ENCODE data around the gene B4GALT3. TPM values are rescaled to one million over a fixed set of nuclear protein-coding genes. Genes with fewer than 3 reads are reported as not detected.

Gene B4GALT3
- total and polyA plus RNA-seq, 9 of the 15 experiments (the other 6 are each of a cell fraction or from before 2014, with no cell fraction given), result 31.2 to 103 (median 46.1) TPM

- TF ChIP-seq RAD21 (CRISPR knock-in tag; conservative IDR thresholded peaks at IDR 0.05 in 1 of 2, IDR thresholded peaks at IDR 0.05 in 1 of 2), result peak; percentile 48 to 70
- no peak for TF ChIP-seq ZNF41 (CRISPR knock-in tag; conservative IDR thresholded peaks at IDR 0.05)
- no peak for TF ChIP-seq MLLT1 (IDR thresholded peaks at IDR 0.05)
- TF ChIP-seq ZNF134 (CRISPR knock-in tag; conservative IDR thresholded peaks at IDR 0.05), result no peak
- TF ChIP-seq SMARCE1 (IDR thresholded peaks at IDR 0.05), result no peak
- TF ChIP-seq ZBTB49 (CRISPR knock-in tag; IDR thresholded peaks at IDR 0.05; ENCODE audit: borderline replicate concordance), result no peak
These were observed 3.3 kb upstream of the B4GALT3 start (continued) for GRCh38 chr1:161180639-161181038.

GRCh38 chr1:161179698-161180097, 2.4 kb upstream of the B4GALT3 start:
- no peak overlapping the region for H3K27ac ChIP-seq (ENCODE audit: extremely low read depth, low read depth, low read length)
- no peak overlapping the region for H3K9ac ChIP-seq (ENCODE audit: insufficient read depth in 1 of 2, low read depth in 2 of 2, low read length in 2 of 2)
- no peak for TF ChIP-seq PRMT5 (CRISPR knock-in tag; IDR thresholded peaks at IDR 0.05)
- no peak for TF ChIP-seq FOXJ2 (tag; IDR thresholded peaks at IDR 0.05)
- TF ChIP-seq NR2C2 (CRISPR knock-in tag; IDR thresholded peaks at IDR 0.05), result no peak
- no peak for TF ChIP-seq NR2C2 (tag; IDR thresholded peaks at IDR 0.05)
- TF ChIP-seq TAL1 (IDR thresholded peaks at IDR 0.05), result no peak
- TF ChIP-seq MIER1 (IDR thresholded peaks at IDR 0.05; ENCODE audit: low read depth), result no peak
- TF ChIP-seq RREB1 (CRISPR knock-in tag; IDR thresholded peaks at IDR 0.05), result no peak

More at GRCh38 chr1:161179698-161180097, 2.4 kb upstream of the B4GALT3 start:
- DNase-seq (ENCODE audit: extremely low read depth in 1 of 4, low spot score in 3 of 4) (no peak), ATAC-seq (no peak), FAIRE-seq (no peak)
- Histone ChIP-seq H3K79me2 (ENCODE audit: control insufficient read depth, insufficient read depth, low read length) (peaks cover 26% of the 10 kb centered on the region), H3K9me1 (ENCODE audit: control insufficient read depth, insufficient read depth, low read length) (no peaks in the 10 kb centered on the region), H3K36me3 (ENCODE audit: control insufficient read depth, insufficient read depth, low read length) (peaks cover 18% of the 10 kb centered on the region), H3K4me3 (no peak overlapping the region), H3K27me3 (ENCODE audit: control insufficient read depth in 2 of 2, insufficient read depth in 2 of 2, low read length in 2 of 2) (no peaks in the 10 kb centered on the region), H3K4me1 (replicated peaks in 1 of 2; ENCODE audit: control insufficient read depth in 2 of 2, insufficient read depth in 2 of 2, low read length in 2 of 2) (peaks cover 27 to 41% of the 10 kb centered on the region in 2 experiments; a peak in 4 of 5 replicates), H3K4me2 (ENCODE audit: insufficient read depth, low read length) (no peak overlapping the region), H3K9me3 (replicated peaks; ENCODE audit: control insufficient read depth, insufficient read depth, low read depth, low read length) (no peaks in the 10 kb centered on the region), H2AFZ (ENCODE audit: low read depth, low read length) (no peak overlapping the region), H4K20me1 (replicated peaks; ENCODE audit: control insufficient read depth, insufficient read depth, low read length) (no peaks in the 10 kb centered on the region)
- 76% methylated on average over 3 of the region's 3 CpGs for WGBS (ENCODE audit: insufficient coverage, low coverage, missing lambda C conversion rate)
- BruUV-seq (replicated peaks), result no TSS peak
- intact Hi-C loops (cut with micrococcal nuclease) (loop anchor here (10.0 kb wide), 1 partner anchor 345 kb away; no protein-coding TSS in a partner anchor), in situ Hi-C loops (cut with MboI) (no loop called here)
- ChIA-PET CTCF (ENCODE audit: low intra/inter-chr PET ratio) (interaction anchor here (0.6 kb wide), 1 partner anchor 946 kb away, joined by 3 read pairs; no protein-coding TSS in a partner anchor), POLR2A (no interaction called here)

Measured in K562 (cell line).